HG02981 (cell line): ENCODE data around the gene CAMTA1.
"Not testable (repeated sequence)": the region's sequence is repeated elsewhere in the genome, so short reads cannot be mapped to it uniquely, and the experiment has no call there.

Experiments used
- ATAC-seq: cut with Tn5 transposase; IDR thresholded peaks from one replicate; pipeline ENCODE4 v1.9.1; 2021; ENCODE audit warnings: mild to moderate bottlenecking, moderate library complexity; ENCODE audit not compliant: unreplicated experiment

CAMTA1 gene

GRCh38 chr1:6904476-6905170 is 119.4 kb downstream of the CAMTA1 start:
- no peak for ATAC-seq

DNA sequence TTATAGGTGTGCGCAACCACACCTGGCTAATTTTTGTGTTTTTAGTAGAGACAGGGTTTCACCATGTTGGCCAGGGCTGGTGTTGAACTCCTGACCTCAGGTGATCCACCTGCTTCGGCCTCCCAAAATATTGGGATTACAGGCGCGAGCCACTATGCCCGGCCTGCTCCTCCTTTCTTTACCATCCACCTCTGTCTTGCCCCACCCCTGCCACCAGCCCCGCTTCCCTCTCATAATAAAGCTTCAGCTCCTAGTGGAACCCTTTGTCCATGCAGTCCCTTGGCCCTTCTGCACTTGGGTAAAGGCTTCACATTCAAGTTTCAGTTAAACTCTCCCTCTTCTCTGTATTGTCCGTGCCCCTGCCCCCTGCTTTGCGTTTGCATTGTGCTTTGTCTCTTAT is 120.1 kb downstream of the CAMTA1 start:
- no peak for ATAC-seq

GRCh38 chr1:6905790-6906189 is 120.5 kb downstream of the CAMTA1 start:
- ATAC-seq: no peak

DNA sequence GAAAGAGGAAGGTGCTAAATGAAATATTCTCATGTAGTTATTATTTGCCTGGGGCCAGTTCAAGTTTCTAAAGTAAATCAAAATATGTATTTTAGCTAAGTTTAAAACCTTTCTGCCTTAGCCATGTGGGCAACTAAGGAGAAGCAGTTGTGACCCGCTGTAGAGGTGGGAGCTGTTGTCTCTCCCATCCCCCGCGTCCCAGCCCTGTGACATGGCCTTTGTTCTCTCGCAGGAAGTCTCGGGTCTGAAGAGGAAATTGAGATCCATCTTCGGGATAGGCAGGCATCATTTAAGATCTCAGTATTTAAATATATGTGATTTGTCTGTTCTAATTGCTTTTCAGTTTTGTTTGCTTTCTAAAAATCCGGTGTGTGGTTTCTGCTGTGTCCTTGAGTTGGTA is 121.5 kb downstream of the CAMTA1 start:
- no peak for ATAC-seq

DNA sequence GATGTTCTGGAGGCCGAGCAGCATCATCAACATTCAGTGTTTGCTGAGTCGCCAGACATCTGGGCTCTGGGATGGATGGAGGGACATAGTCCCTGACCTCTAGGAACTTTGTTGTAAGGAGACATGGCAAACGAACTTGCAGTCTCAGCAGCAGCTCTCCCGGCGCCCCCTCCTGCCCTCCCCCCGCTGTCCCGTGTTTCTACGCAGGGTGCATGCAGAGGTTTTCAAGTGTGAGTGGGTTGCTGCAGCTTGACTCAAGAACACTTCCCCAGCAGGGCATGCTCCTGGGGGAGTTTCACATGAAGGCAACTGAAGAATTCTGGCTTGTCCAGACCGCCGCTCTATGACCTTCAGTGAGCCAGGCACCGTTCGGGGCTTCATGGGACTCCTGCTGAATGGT is 121.9 kb downstream of the CAMTA1 start:
- ATAC-seq: no peak

DNA sequence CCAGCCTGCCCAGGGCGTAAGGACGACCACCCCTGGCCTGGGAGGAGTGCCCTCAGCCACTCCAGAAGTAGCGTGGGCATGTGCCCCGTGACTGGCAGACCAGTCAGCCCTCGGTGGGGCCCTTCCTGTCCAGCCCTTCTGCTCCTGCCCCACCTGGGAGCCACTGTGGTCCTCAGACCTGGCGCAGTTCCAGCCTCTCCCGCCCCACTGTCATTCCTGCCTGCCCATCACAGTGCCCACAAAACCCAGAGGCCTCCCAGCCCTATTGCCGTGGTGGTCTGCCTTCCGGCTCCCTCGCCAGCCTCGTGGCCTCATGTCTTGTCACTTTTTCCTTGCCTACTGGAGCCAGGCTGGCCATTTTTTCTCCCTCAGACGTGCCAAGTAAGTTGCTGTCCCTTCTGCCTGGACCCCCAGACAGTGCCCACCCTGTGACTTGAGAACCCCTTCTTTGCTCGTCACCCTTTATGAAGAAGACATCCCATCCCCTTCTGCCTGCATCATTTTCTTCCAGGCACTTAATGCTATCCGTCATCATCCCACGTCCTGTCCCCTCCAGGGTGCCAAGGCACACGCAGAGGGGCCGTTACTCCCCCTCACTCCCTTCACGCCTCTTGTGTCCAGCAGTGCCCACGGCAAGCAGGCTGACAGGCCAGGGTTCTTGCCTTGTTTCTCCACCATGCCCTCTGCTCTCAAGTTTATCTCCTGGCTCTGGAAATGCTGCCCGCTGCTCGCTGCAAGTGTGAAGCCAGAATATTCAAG is 122.6 kb downstream of the CAMTA1 start:
- ATAC-seq: no peak

DNA sequence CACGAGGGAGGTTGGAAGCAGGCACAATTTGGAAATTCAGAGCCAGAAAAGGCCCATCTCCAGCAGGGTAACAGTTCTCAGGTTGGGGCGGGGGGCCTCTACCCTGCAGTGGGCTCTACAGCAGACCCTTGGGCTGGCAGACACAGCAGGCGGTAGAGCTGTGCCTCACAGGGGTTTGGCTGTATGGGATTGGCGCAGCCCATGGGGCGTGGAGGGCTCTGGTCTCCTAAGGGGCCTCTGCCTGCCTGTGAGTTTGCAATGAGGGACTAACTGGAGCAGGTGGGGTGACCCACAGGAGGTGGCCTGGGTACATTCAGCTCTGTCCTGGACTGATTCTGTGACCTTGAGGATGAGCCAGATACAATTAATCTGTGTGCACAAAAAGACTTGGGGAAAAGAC is 124.1 kb downstream of the CAMTA1 start:
- ATAC-seq: no peak

GRCh38 chr1:6909857-6910256 is 124.6 kb downstream of the CAMTA1 start:
- no peak for ATAC-seq

DNA sequence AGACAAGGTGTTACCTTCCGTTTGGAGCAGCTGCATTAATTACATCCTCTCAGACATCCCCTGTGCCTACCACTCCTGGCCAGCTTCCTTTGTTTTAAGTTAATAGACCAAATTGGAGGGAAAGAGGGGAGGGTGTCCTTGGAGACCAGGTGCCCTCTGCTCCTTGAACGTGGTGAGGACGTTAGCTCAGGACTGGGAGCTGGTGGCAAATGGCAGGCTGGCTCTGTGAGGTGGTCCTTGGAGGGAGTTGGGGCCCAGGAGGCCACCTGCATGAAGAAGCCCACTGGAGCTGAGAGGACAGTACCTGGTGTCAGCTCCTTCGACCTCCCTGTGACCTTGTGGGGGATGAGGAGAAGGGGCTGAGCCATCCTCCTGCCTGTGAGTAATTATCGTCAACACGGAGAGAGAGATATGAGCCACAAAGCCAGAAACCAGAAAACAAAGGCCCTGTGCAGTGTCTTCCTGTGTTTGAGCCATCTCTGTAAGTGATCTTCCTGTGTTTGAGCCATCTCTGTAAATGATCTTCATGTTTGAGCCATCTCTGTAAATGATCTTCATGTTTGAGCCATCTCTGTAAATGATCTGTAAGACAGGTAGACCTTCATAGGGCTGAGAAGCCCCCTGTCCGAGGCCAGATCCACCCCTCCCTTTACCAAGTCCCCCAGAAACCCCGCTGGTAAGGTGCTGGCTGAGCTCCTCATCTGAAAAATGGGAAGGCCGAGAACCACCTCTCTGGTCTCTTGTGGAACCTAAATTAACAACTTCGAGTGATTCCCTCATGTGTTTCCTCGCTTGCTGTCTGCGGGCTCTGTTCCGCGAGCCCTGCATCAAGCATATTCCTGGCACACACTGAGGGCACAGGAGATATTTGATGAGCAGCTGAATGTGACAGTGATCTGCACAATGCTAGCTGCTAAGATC is 126.0 kb downstream of the CAMTA1 start:
- ATAC-seq: no peak

GRCh38 chr1:6911974-6912373 is 126.7 kb downstream of the CAMTA1 start:
- no peak for ATAC-seq

- no peak for ATAC-seq
These were observed 127.3 kb downstream of the CAMTA1 start for GRCh38 chr1:6912518-6912917.

GRCh38 chr1:6913086-6913485 is 127.8 kb downstream of the CAMTA1 start:
- no peak for ATAC-seq

GRCh38 chr1:6914706-6915105 is 129.5 kb downstream of the CAMTA1 start:
- no peak for ATAC-seq

DNA sequence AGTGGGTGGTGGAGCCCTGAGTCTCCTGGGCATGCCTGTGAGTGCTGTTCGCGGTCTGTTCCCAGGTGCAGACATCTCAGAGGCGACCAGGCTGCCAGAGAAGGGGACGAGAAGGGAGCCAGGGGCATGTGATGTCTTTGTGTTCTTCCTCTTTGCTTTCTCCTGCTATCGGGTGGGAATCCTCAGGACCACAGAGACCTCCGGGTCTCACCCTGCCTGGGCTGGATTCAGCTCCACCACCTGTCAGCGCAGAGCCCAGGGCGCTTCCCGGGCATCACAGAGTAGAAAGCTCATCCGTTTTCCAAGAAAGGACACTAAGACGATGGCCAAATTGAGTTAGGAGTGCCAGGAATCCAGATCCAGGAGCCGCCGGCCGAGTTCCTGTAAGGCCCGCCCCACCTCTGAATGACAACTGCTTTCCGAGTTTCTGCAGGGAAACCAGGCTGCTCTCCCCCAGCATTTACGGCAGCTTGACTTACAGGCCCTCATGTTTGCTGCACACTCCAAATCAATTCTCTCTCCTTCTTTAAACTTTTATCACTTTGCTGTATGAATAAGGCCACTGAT is 130.8 kb downstream of the CAMTA1 start:
- no peak for ATAC-seq

GRCh38 chr1:6917067-6917466 is 131.8 kb downstream of the CAMTA1 start:
- ATAC-seq: no peak

DNA sequence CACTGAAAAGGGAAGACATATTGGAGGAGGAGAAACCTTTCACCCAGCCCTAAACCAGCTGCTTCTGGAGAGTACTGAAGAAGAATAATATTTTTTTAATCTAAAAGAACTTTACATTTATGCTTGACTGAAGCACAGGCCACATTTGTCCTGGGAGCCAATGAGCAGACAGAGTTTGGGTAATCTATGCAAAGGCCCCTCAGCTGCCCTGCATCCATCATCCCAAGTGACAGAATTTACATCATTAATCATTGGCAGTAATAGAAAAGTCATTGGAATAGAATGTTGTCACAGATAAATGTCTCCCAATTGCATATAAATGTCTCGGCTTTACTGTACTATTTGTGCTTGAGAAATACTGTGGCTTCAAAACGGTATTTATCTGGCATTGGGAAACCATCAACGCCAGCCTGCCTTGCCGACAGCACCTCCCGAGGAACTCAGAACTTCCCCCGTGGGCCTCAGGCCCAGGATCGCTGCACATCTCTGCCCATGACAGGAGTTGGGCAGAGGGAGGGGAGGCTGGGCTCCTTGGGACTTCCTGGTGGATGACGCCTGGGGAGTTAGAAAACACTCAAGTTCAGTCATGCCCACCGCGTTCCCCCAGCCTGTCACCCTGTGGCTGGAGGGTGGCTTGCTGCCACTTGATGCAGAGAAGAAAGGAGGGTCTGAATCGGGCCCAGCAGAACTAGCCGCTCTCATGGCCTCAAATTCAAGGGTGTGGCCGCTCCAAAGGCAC is 133.1 kb downstream of the CAMTA1 start:
- no peak for ATAC-seq

- no peak for ATAC-seq
These were observed 133.8 kb downstream of the CAMTA1 start for GRCh38 chr1:6918925-6919511.

- not testable (repeated sequence) for ATAC-seq
These were observed 136.3 kb downstream of the CAMTA1 start for GRCh38 chr1:6921506-6921905.

DNA sequence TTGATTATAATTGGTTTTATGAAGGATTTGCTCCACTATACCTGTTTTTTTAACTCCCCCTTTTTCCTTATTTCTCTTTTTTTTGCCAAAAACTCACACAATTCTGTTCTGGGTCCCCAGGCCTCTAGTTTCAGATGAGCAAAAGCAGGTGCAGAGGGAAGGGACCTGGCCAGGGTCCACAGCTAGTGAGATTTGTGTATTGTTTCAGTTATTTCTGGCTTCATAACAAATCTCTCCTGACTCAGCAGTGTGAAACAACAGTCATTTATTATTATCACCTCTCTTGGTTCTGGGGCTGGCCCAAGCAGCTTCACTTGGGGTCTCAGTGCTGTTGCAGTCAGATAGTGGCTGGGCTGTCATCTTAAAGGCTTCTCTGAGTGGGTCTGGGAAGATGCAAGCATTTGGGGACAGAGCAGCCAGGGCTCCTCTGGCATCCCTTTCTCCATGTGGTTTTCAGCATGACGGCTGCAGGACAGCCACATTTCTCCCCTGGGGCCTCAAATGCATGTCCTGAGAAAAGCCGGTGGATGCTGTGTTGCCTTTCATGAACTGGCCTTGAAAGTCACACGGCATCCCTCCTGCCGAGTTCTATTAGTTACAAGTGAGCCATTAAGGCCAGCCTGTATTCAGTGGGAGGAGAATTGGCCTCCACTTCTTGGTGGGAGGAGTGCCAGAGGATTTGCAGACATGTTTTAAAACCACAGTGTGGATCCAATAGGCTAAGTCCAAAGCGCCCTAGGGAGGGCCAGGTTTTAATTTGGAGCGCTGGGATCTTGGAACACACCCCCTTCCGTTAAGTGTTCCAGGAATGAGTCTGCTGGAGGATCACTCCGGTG is 137.1 kb downstream of the CAMTA1 start:
- ATAC-seq: no peak
